ENCODE measurements around the gene TSTD1.
"Not testable (repeated sequence)": the region's sequence is repeated elsewhere in the genome, so short reads cannot be mapped to it uniquely, and the experiment has no call there.

TSTD1 gene

GRCh38 chr1:161009602-161010211, 29.1 kb downstream of the TSTD1 start:
- no peak for DNase-seq (ENCODE audit: low spot score)

DNA sequence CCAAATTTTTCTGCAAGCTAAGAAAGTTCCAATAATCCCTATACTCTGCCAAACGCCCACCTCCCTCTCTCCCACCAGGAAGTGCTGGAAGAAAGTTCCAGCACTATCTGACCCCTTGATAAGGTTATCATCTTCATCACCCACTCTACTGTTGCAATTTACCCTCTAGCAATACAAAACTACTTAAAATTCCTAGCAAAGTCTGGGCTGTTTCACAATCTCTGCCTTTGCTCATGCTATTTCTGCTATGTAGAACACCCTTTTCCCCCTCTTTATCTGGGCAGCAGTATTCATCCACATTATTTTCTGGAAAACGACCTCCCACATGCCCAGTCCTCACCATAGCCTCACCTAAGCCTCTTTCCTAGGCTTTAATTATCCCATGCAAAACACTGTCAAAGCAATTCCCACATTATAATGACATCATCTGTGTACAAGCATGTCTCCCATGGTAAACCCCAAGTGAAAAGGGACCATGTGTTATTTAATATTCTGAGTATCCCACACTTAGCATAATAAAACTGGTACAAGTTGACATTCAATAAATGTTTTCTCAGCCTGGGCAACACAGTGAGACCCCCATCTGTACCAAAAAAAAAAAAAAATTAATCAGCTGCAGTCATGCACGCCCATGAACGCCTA, 29.8 kb downstream of the TSTD1 start:
- no peak for DNase-seq (ENCODE audit: low spot score)

DNA sequence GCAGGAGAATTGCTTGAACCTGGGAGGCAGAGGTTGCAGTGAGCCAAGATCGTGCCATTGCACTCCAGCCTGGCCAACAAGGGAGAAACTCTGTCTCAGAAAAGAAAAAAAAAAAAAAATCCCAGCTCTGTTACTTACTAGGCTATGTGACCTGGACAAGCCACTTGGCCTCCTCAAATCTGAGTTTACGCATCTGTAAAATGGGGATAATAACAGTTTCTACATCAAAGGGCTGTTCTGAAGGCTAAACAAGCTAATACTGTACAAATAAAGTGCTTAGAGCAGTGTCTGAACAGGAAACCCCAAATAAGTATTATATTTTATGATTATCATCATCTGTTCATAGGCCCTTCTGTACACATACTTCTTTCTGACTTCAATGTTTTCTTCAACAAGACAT, 31.4 kb downstream of the TSTD1 start:
- no peak for DNase-seq (ENCODE audit: low spot score)

DNA sequence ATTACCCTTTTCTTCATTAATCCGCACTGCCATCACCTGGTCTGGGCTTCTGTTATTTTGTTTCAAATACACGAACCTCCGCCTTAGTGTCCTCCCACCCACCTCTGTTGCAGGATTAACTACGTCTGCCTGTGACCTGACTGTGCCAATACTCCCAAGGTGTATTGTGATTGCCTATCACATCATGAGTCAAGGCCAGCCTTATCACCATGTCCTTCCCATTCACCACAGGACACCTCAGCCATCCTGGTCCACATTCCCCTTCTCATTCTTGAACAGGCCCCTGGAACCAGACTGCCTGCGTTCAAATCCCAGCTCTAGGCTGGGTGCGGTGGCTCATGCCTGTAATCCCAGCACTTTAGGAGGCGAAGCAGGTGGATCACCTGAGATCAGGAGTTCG, 32.2 kb downstream of the TSTD1 start:
- no peak for DNase-seq (ENCODE audit: low spot score)

GRCh38 chr1:161001525-161001924, 37.2 kb downstream of the TSTD1 start:
- DNase-seq (ENCODE audit: low spot score), result no peak

DNA sequence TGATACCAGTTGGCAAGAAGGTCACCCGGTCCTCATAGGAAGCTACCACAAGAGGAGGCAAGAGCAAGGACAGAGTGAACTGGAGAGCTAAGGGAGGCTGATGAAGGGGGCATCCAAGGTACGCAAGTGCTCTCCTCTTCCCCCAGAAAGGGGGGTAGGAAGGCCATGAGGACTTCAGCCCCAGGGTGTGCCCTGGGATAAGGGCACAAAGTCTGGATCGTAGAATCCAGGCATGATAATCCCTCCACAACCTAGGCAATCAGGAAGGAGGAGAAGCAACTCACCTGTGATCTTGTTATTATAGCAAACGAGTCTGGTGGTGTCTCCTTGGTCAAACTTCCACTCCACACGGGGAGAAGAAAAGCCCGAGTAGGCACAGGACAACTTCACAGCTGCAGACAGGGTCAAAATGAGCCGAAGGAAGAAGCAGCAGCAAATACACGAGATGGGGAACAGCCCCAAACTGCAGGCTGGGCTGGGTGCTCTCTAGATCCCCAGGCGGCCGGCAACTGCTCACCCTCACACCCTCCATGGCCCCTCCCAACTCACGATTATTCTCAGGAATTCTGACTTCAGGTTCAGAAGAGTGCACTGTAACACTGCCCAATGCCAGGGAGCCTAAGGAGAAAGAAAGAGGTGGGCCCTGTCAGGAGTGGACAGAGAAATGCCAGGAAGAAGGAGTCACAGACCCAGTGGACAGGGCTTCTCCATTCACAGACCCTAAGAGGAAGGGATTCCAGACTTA, 37.9 kb downstream of the TSTD1 start:
- no peak for DNase-seq (ENCODE audit: low spot score)

GRCh38 chr1:160999376-160999775, 39.4 kb downstream of the TSTD1 start:
- DNase-seq (ENCODE audit: low spot score), result no peak

DNA sequence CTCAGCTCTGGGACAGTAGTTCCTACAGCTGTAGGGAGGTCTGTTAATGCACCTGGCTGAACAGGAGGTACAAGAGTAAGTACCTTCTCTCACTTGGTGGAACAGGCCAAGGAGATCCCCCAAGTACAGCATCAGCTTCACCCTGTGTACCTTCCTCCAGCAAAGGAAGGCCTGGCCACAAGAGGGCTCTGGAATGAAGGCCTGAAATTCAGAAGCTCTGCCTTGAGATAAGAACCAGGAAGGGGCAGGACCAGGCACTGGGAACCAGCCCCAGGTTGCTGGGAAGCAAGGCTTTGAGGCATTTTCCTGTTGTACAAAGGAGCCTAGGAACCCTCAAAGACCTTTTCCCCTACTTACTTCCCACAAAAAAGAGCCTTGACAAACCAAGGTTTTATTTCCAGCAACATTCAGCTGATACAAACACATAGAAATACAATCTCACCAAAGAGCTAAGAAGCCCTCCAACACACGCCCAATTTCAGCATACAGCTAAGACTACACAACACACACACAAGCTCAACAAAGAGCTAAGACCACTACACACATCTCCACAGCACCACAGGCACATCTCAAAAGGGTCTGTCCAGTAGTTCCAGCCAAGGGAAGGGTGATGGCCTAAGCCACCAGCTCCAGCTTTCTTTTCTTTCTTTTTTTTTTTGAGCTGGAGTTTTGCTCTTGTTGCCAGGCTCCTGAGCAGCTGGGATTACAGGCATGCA, 41.3 kb downstream of the TSTD1 start:
- DNase-seq (ENCODE audit: low spot score), result peak; percentile 44

- DNase-seq (ENCODE audit: low spot score), result no peak
Observed at GRCh38 chr1:160996178-160996577, 42.6 kb downstream of the TSTD1 start.

DNA sequence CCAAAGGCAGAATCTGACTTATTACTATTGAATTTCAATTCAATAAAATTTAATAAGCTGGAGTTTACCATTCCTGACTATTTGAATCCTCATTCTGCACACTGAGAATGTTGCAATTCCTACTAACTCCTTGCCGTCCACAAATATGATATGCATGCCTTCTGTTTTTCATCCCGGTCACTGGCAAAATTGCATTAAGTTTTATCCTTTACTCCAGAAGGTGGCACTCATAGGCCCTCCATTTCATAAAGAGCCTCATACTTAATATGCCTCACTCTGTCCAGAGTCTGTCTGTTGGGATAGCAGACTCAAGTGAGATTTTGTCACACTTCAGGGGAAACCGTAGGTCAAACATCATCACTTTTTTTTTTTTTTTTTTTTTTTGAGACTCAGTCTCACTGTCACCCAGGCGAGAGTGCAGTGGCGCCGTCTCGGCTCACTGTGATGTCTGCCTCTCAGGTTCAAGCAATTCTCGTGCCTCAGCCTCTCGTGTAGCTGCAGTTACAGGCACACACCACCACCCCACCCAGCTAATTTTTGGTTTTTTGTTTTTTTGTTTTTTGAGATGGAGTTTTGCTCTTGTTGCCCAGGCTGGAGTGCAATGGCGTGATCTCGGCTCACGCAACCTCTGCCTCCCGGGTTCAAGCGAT, 45.1 kb downstream of the TSTD1 start:
- DNase-seq (ENCODE audit: low spot score), result no peak

GRCh38 chr1:160992036-160992435, 46.7 kb downstream of the TSTD1 start:
- not testable (repeated sequence) for DNase-seq (ENCODE audit: low spot score)
